Dermis blood vessel endothelial cell (primary cell): ENCODE data around the gene ZBTB21. TPM values are rescaled to one million over a fixed set of nuclear protein-coding genes. Genes with fewer than 3 reads are reported as not detected.

Experiments
- DNase-seq: peaks from one replicate; pipeline ENCODE4 v3.0.0; 2010
- total RNA-seq: library from RNA; depleted of rRNA; stranded (reverse); fragments of >200 nt; gene quantifications from 2 replicates; pipeline ENCODE4 v1.2.3, GENCODE V29; 2014

The ZBTB21 gene
- total RNA-seq, 1 donor from 2014 or later = 6.1 TPM

GRCh38 chr21:41991659-41992058, 18.5 kb downstream of the ZBTB21 start:
- DNase-seq = no peak

- DNase-seq = no peak
Observed at GRCh38 chr21:41989698-41990097, 20.5 kb downstream of the ZBTB21 start.

GRCh38 chr21:41987310-41987709, 22.9 kb downstream of the ZBTB21 start:
- no peak for DNase-seq

GRCh38 chr21:41985662-41986416, 24.3 kb downstream of the ZBTB21 start:
- DNase-seq = no peak

GRCh38 chr21:41983229-41983628, 26.9 kb downstream of the ZBTB21 start:
- DNase-seq = no peak

GRCh38 chr21:41980561-41980960, 29.6 kb downstream of the ZBTB21 start:
- DNase-seq = no peak

GRCh38 chr21:41979751-41980369, 30.3 kb downstream of the ZBTB21 start:
- no peak for DNase-seq

- no peak for DNase-seq
Observed at GRCh38 chr21:41979335-41979734, 30.8 kb downstream of the ZBTB21 start.

- no peak for DNase-seq
Observed at GRCh38 chr21:41977034-41977950, 32.9 kb downstream of the ZBTB21 start.

- no peak for DNase-seq
Observed at GRCh38 chr21:41976611-41977010, 33.5 kb downstream of the ZBTB21 start.

- DNase-seq = peak; percentile 23
Observed at GRCh38 chr21:41975391-41976272, 34.5 kb downstream of the ZBTB21 start.

GRCh38 chr21:41974752-41975053, 35.5 kb downstream of the ZBTB21 start:
- no peak for DNase-seq

GRCh38 chr21:41973861-41974751, 36.1 kb downstream of the ZBTB21 start:
- peak; percentile 73 for DNase-seq

GRCh38 chr21:41973427-41973831, 36.7 kb downstream of the ZBTB21 start:
- DNase-seq = no peak

- DNase-seq = no peak
Observed at GRCh38 chr21:41972511-41973205, 37.5 kb downstream of the ZBTB21 start.

GRCh38 chr21:41971891-41972290, 38.3 kb downstream of the ZBTB21 start:
- DNase-seq = no peak

- no peak for DNase-seq
Observed at GRCh38 chr21:41970751-41971653, 39.2 kb downstream of the ZBTB21 start.

- no peak for DNase-seq
Observed at GRCh38 chr21:41970106-41970391, 40.1 kb downstream of the ZBTB21 start.

GRCh38 chr21:41967708-41968107, 42.5 kb downstream of the ZBTB21 start:
- DNase-seq = no peak
